Measurements from ENCODE around the gene PLSCR4. TPM values are rescaled to one million over a fixed set of nuclear protein-coding genes. Genes with fewer than 3 reads are reported as not detected.
A peak's percentile ranks its signal among the peaks of the same experiment; 100 is the strongest.

Gene PLSCR4
- total and polyA plus RNA-seq, 2 of the 4 experiments (the other 2 are of a cell fraction), result 3.8 to 4.4 TPM

- dilution Hi-C loops (cut with HindIII; ENCODE audit: low sequenced_read_pairs, unreplicated experiment), result no loop called here
- H3K27ac ChIP-seq (ENCODE audit: insufficient read depth, low read length), result peak overlapping the region; percentile 64
- peak overlapping the region; percentile 53; the same call in 1 of the 2 replicates for H4K91ac ChIP-seq (ENCODE audit: insufficient read depth, low read depth, low read length)
- ATAC-seq (ENCODE audit: low read depth) (peak; percentile 15), DNase-seq (peak; percentile 94)
- H3K79me1 ChIP-seq (ENCODE audit: low read depth in 1 of 2, low read length in 2 of 2), result peaks cover 3 to 18% of the 10 kb centered on the region in 2 experiments; a peak in 3 of 4 replicates
- intact Hi-C loops (cut with micrococcal nuclease), result loop anchor here (5.0 kb wide), 1 partner anchor 36 kb away; no protein-coding TSS in a partner anchor
- peaks cover 18% of the 10 kb centered on the region for H3K4me1 ChIP-seq (ENCODE audit: control insufficient read depth, insufficient read depth, low read length)
- H3K4me2 ChIP-seq (ENCODE audit: low read depth, low read length), result peak overlapping the region; percentile 67; the same call in 1 of the 2 replicates
- H3K4me3 ChIP-seq (ENCODE audit: insufficient read depth, low read depth, low read length), result no peak overlapping the region; the same call in 1 of the 2 replicates
- H3K14ac ChIP-seq (replicated peaks; ENCODE audit: low read depth, low read length), result 0 out of 2 replicates have a peak overlapping the region, but pooled peaks have one; percentile 45
- peak overlapping the region; percentile 68; the same call in 1 of the 2 replicates for H4K5ac ChIP-seq (ENCODE audit: low read depth, low read length)
- H3K9me1 ChIP-seq (ENCODE audit: insufficient read depth, low read length), result peaks cover 12% of the 10 kb centered on the region
- in situ Hi-C loops (cut with MboI; ENCODE audit: low sequenced_read_pairs), result loop anchor here (5.0 kb wide), 1 partner anchor 96 kb away; no protein-coding TSS in a partner anchor
- H3K9ac ChIP-seq (ENCODE audit: low read depth, low read length), result no peak overlapping the region; the same call in 1 of the 2 replicates
- BruUV-seq (replicated peaks), result no TSS peak
- H3K4ac ChIP-seq (ENCODE audit: low read depth, low read length), result peak overlapping the region; percentile 83
- H3K56ac ChIP-seq (ENCODE audit: extremely low read depth, insufficient read depth, low read length), result peak overlapping the region; percentile 20; the same call in 1 of the 2 replicates
- no peak overlapping the region for H2AFZ ChIP-seq (replicated peaks; ENCODE audit: low read length, poor library complexity)
- no peaks in the 10 kb centered on the region for H3K9me3 ChIP-seq (ENCODE audit: control insufficient read depth, insufficient read depth, low read length)
- POLR2A ChIA-PET (ENCODE audit: unreplicated experiment), result no interaction called here
- H2AK9ac ChIP-seq (replicated peaks; ENCODE audit: low read depth, low read length, poor library complexity), result no peak overlapping the region
- peak overlapping the region; percentile 90 for H2BK120ac ChIP-seq (ENCODE audit: low read depth, low read length)
- CTCF ChIA-PET, result interaction anchor here (0.6 to 0.7 kb wide), 2 partner anchors 11 to 670 kb away, joined by 3 read pairs; no protein-coding TSS in a partner anchor
- H4K8ac ChIP-seq (ENCODE audit: low read depth in 2 of 2, low read length in 2 of 2), result peak overlapping the region; percentile 52 to 72; a peak in 3 of 4 replicates
- peak overlapping the region; percentile 95; the same call in 1 of the 3 replicates for H2BK15ac ChIP-seq (ENCODE audit: low read depth, low read length)
- H2AK5ac ChIP-seq (ENCODE audit: low read depth, low read length), result 0 out of 2 replicates have a peak overlapping the region, but pooled peaks have one; percentile 29
- no peaks in the 10 kb centered on the region for H3K27me3 ChIP-seq (ENCODE audit: control insufficient read depth, insufficient read depth, low read length)
- H2BK5ac ChIP-seq (ENCODE audit: low read depth, low read length, poor library complexity, severe bottlenecking), result peak overlapping the region; percentile 88
- peaks cover 2% of the 10 kb centered on the region; the same call in 1 of the 2 replicates for H4K20me1 ChIP-seq (ENCODE audit: insufficient read depth, low read length)
- H3K23ac ChIP-seq (ENCODE audit: low read depth, low read length), result 0 out of 2 replicates have a peak overlapping the region, but pooled peaks have one; percentile 2
- H2BK20ac ChIP-seq (ENCODE audit: low read depth, low read length), result peak overlapping the region; percentile 53; the same call in 1 of the 2 replicates
- 27% methylated on average over 1 of the region's 2 CpGs; no CpG with 5 or more reads in 1 of the 2 experiments for WGBS, 2 experiments (ENCODE audit: extremely low coverage in 2 of 2, insufficient read length in 1 of 2)
- peak overlapping the region; percentile 80; the same call in 1 of the 2 replicates for H3K18ac ChIP-seq (ENCODE audit: low read depth, low read length)
- no peaks in the 10 kb centered on the region for H3K36me3 ChIP-seq (ENCODE audit: control insufficient read depth, insufficient read depth, low read length)
- TF ChIP-seq POLR2A (IDR thresholded peaks at IDR 0.05; ENCODE audit: low read depth, low read length), result no peak
- TF ChIP-seq CTCF (conservative IDR thresholded peaks at IDR 0.05; ENCODE audit: low read depth, low read length), result peak; percentile 30; the same call in 1 of the 2 replicates
- TF ChIP-seq MAZ (IDR thresholded peaks at IDR 0.05; ENCODE audit: borderline replicate concordance, low read depth, low read length), result no peak
- no peak for TF ChIP-seq ELK1 (IDR thresholded peaks at IDR 0.05; ENCODE audit: borderline replicate concordance, low read depth, low read length)
- no peak for TF ChIP-seq BHLHE40 (IDR thresholded peaks at IDR 0.05; ENCODE audit: low read depth, low read length)
- TF ChIP-seq CHD1 (IDR thresholded peaks at IDR 0.05; ENCODE audit: low read depth, low read length), result no peak
- no peak for TF ChIP-seq MXI1 (IDR thresholded peaks at IDR 0.05; ENCODE audit: borderline replicate concordance, low read depth, low read length)
- no peak for TF ChIP-seq MAFK (IDR thresholded peaks at IDR 0.05; ENCODE audit: low read depth, low read length)
- TF ChIP-seq USF2 (IDR thresholded peaks at IDR 0.05; ENCODE audit: low read depth, low read length), result no peak
- no peak for TF ChIP-seq RFX5 (IDR thresholded peaks at IDR 0.05; ENCODE audit: low read depth, low read length)
- peak; percentile 52 for TF ChIP-seq FOS (IDR thresholded peaks at IDR 0.05; ENCODE audit: low read depth, low read length)
- no peak for TF ChIP-seq RAD21 (IDR thresholded peaks at IDR 0.05; ENCODE audit: low read length)
- TF ChIP-seq RCOR1 (IDR thresholded peaks at IDR 0.05; ENCODE audit: insufficient replicate concordance, low read length), result peak; percentile 38
- TF ChIP-seq CEBPB (IDR thresholded peaks at IDR 0.05; ENCODE audit: low read depth, low read length), result peak; percentile 100
- TF ChIP-seq NFE2L2 (IDR thresholded peaks at IDR 0.05; ENCODE audit: low read depth, low read length), result no peak
Measured at GRCh38 chr3:146163584-146163983, 87.3 kb downstream of the PLSCR4 start.
